SHP77 (cell line): Measurements from ENCODE around the gene PKDREJ.
"Not testable (repeated sequence)": the region's sequence is repeated elsewhere in the genome, so short reads cannot be mapped to it uniquely, and the experiment has no call there.

Experiments used
- DNase-seq, 2 experiments: peaks; one replicate each; lab custom pipeline; 2025; lab: John Stamatoyannopoulos, UW

PKDREJ gene

GRCh38 chr22:46264520-46264919, 1.4 kb upstream of the PKDREJ start:
- not testable (repeated sequence) for DNase-seq

DNA sequence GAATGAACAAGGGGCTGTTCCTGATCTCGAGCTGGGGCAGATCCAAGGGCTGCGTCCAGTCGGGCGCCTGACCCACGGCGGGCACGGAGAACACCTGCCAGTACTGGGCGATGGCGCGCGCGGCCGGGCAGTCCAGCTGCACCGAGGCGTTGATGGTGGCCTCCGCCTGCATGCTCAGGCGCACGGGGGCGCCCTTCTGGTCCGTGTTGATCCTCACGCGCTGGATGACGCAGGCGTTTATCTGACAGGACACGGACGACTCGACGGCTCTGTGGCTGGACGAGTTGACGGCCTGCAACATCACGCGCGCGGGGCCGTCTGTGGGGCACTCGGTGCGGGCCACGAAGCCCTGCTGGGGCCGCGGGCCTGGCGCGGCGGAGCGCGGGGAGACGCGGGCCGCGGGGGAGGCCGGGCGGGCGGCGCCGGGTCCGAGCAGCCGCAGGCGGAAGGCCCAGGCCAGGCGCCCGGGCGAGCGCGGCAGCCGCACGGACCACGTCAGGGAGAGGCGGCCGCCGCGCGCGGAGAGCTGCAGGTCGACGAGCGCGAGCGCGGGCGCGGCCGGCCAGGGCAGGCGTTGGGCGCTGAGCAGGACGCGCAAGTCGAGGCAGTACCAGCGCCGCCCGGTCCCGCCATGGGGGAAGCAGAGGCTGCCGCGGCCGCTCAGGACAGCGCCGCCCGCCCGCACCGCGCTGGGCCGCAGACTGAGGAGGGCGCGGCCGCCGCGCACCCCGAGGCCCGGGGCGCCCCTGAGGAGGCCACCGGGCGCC, 511 bp downstream of the PKDREJ start:
- DNase-seq = no peak

DNA sequence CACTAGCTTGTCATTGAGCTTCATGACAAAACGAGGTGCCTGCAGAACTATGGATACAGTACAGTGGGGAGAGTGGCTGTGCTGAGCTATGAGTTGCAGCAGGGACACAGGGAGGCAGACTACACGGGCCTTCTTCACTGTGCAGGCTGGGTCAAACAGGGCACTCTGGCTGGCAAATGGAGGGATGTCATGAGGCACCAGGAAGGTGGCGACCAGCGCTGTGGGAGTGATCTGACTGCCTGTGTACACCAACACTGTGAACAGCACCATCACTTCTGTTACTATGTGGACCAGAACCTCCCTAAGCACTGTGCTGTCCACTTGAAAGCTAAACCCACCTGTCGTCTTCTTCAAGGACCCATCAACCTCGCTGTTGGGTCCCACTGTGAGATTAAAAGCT, 3.1 kb downstream of the PKDREJ start:
- DNase-seq = no peak

DNA sequence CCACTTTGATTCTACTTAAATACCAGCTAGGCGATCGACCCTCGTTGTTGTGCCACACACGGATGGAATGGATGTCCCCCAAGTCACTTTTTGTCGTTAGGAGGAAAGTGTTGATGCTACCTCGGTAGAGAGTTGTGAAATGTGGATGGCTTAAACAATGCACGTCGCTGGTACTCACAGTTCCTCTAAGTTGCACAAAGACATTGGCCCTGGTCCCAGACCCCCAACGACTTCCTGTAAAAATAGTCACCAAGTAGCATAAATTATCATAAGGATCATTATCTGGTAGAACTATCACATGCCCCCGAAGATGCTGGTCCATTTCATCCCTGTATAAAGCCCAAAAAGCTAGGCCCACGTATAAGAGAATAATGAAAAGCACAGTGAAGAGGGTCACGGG, 3.8 kb downstream of the PKDREJ start:
- DNase-seq = no peak

DNA sequence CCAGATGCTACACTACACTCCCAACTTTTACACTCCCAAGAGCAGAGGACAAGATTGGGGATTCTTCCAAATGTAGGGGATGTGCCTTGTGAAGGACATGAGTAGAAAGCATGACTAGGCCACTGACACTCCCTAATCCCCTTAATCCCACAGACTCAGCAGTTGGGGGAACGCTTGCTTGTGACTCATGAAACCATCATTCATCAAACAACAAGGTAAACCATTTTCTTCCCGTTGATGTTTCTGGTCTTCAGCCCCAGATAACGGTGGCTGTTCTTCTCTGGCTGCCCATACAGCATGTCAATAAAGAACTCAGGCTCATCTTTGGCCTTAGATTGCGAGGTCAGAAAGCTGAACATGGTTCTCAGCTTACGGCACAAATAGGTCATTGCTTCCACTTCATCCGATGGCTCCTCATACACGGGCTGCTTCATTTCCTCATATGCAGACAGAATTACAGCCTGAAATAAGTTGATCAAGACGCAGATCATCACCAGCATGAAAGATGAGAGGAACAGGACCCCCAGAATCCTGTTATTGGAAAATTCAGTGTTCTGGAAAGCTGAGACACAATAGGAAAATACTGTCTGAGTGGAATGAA, 6.7 kb downstream of the PKDREJ start:
- DNase-seq = no peak

GRCh38 chr22:46251816-46252380, 11.2 kb downstream of the PKDREJ start:
- no peak for DNase-seq

GRCh38 chr22:46251266-46251665, 11.9 kb downstream of the PKDREJ start:
- DNase-seq = no peak

DNA sequence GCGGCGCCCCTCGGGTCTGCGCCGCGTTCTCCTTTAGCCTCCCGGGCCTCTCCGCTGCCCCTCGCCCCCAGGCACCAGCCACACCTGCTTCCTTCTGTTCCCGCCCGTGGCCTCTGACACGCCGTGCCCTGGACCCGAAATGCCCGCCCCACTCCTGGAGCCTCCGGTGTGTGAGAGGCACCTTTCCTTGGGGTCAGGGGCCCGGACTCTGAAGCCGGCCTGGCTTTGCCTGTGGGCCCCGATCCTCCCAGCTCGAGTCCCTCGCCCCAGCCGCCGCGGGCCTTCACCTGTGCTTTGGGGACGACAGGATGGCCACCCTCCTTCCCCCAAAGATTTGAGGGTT, 12.4 kb downstream of the PKDREJ start:
- peak in 1 of 2 experiments; percentile 31 for DNase-seq

DNA sequence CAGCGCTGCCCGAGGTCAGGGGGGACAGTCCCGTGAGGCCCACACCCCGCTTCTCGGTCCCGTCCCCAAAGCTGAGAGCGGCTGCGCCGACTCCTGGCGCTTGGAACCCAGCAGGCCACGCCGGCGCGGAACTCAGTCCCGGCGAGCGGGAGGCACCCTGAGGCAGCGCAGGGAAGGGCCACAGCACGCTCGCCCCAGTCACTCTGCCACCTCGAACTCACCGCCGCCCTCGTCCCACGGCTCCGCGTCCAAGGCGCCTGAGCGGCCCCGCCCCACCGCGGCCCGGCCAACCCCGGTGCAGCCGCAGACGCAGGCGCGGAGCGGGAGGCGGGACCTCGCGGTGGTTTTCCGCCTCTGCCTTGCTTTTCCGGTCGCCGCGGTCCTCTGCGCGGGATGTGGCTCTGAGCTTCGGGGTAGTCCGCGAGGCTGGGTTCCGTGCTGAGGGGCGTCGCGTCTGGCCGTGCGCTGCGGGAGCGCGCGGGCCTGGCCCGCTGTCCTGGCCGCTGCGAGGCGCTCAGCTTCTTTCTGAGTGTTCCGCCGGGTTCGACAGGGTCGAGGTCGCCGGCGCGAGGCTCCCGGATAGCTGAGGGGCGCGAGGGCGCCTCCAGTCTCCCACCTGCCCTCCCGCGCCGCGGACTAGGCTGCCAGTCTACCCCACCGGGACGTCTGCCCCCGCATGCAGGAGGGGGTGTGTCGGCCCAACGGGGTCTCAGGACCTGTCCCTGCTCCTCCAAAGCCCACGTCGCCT, 12.9 kb downstream of the PKDREJ start, which contains the start of gene CDPF1:
TSS of gene CDPF1 (minus strand) at position 259 of the 748 bp plus-strand sequence. CDS start 2,009 bp downstream, outside the sequence.
- DNase-seq = peak; percentile 87 to 95

GRCh38 chr22:46247443-46247975, 15.6 kb downstream of the PKDREJ start:
- DNase-seq = no peak

GRCh38 chr22:46246178-46246577, 17.0 kb downstream of the PKDREJ start:
- DNase-seq = no peak

DNA sequence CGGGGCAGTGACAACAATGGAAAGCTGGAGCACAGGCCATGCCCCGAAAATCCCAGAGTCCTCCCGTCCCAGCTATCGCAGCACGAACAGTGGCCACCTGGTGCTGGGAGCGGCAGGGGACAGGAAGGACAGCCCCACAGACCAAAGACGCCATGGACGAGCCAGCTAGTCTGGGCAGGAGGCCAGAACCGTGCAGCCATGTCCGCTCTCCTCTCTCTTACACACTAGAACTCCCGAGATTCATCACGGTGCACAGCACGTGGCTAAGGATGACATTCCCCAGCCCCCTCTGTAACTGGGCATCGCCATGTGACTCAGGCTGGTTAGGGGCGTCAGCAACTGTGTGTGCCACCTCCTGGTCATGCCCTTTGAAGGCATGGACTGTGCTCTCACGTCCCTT, 17.6 kb downstream of the PKDREJ start:
- DNase-seq = peak; percentile 69 to 82

DNA sequence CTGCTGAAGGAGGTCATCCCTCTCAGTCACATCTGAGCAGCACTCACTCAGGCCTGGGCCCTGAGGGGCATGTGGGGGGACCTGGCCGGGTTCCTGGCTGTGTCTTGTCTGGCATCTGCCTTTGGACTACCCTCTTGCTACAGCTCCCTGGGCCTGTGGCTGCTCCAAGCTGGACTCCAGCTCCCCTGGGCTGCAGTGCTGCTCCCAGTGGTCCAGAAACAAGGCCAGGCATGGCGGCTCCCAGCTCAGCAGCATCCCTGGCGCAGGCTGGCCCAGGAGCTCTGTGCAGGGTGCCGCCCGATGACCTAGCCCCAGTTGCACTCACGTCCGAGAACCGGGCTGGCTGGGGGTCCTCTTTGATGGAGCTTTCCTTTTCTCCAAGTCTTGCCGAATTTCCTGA, 18.4 kb downstream of the PKDREJ start:
- DNase-seq = no peak

DNA sequence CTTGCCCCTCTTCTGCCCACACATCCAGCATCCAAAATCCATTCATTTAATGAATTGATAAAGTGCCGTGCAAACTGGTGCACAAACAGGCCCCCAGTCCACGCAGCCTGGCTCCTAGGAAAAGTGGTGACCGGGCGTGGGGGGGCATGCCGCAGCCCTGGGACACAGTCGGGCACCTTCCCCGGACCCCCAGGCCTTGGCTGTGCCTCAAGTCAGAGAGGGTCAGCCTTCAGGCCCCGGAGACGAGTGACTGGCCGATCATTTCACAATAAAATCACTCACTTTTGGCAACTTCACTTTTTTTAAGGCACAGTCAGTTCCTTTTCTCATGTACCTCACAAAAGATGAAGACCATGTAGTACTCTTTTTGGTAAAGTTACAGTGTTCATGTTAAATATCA, 21.1 kb downstream of the PKDREJ start:
- no peak for DNase-seq

GRCh38 chr22:46241396-46242007, 21.6 kb downstream of the PKDREJ start:
- no peak for DNase-seq

- no peak for DNase-seq
Observed at GRCh38 chr22:46240907-46241306, 22.2 kb downstream of the PKDREJ start.

DNA sequence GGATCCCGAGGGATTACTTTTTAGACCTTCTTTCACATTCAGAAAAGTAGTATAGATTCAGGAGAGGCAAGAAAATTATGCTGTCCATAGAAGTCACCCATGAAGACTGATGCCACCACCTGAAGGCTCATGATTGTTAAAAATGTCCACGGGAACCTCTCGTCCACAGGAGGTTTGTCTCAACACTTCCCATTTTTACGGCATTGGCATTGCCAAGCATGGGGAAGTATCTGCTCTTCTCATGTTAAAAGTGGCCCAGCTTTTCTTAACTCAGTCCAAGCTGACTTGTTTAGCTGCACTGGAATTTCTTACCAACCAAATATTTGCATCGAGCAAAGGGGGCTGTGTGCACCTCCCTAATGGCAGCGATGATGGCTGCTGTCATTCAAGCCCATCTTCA, 22.6 kb downstream of the PKDREJ start:
- DNase-seq = no peak

- no peak for DNase-seq
Observed at GRCh38 chr22:46240073-46240472, 23.1 kb downstream of the PKDREJ start.

GRCh38 chr22:46239261-46240048, 23.7 kb downstream of the PKDREJ start:
- DNase-seq = no peak

- DNase-seq = no peak
Observed at GRCh38 chr22:46238541-46238940, 24.6 kb downstream of the PKDREJ start.

- DNase-seq = no peak
Observed at GRCh38 chr22:46237453-46238124, 25.6 kb downstream of the PKDREJ start.
